Middle frontal gyrus (tissue), 1 donor: ENCODE results near the gene TEC.
"Not testable (repeated sequence)": the region's sequence is repeated elsewhere in the genome, so short reads cannot be mapped to it uniquely, and the experiment has no call there.

Experiments used
- DNase-seq: peaks from one replicate; pipeline ENCODE4 v3.0.0-alpha.2; 2015; ENCODE audit warnings: low spot score; ENCODE audit errors: extremely low spot score

Gene TEC

GRCh38 chr4:48196758-48197504 is 72.7 kb downstream of the TEC start:
- DNase-seq, result no peak

- no peak for DNase-seq
Observed at GRCh38 chr4:48195853-48196252, 73.8 kb downstream of the TEC start.

- no peak for DNase-seq
Observed at GRCh38 chr4:48195374-48195773, 74.3 kb downstream of the TEC start.

- no peak for DNase-seq
Observed at GRCh38 chr4:48194971-48195370, 74.7 kb downstream of the TEC start.

- DNase-seq, result no peak
Observed at GRCh38 chr4:48193921-48194468, 75.6 kb downstream of the TEC start.

- no peak for DNase-seq
Observed at GRCh38 chr4:48193096-48193836, 76.4 kb downstream of the TEC start.

GRCh38 chr4:48191758-48192157 is 77.9 kb downstream of the TEC start:
- no peak for DNase-seq

- DNase-seq, result no peak
Observed at GRCh38 chr4:48190839-48191238, 78.8 kb downstream of the TEC start.

- no peak for DNase-seq
Observed at GRCh38 chr4:48189731-48190130, 79.9 kb downstream of the TEC start.

GRCh38 chr4:48188390-48188789 is 81.2 kb downstream of the TEC start:
- no peak for DNase-seq

- DNase-seq, result no peak
Observed at GRCh38 chr4:48187813-48188212, 81.8 kb downstream of the TEC start.

- not testable (repeated sequence) for DNase-seq
Observed at GRCh38 chr4:48187066-48187465, 82.6 kb downstream of the TEC start.

- DNase-seq, result not testable (repeated sequence)
Observed at GRCh38 chr4:48186394-48186793, 83.2 kb downstream of the TEC start.

- DNase-seq, result no peak
Observed at GRCh38 chr4:48184882-48185281, 84.8 kb downstream of the TEC start.

- DNase-seq, result no peak
Observed at GRCh38 chr4:48180234-48180633, 89.4 kb downstream of the TEC start.

GRCh38 chr4:48178931-48179330 is 90.7 kb downstream of the TEC start:
- no peak for DNase-seq

- DNase-seq, result no peak
Observed at GRCh38 chr4:48175806-48176205, 93.8 kb downstream of the TEC start.

- no peak for DNase-seq
Observed at GRCh38 chr4:48175328-48175727, 94.3 kb downstream of the TEC start.

GRCh38 chr4:48173056-48173991 is 96.3 kb downstream of the TEC start:
- no peak for DNase-seq

- no peak for DNase-seq
Observed at GRCh38 chr4:48172651-48173050, 97.0 kb downstream of the TEC start.

GRCh38 chr4:48169636-48170035 is 100.0 kb downstream of the TEC start:
- no peak for DNase-seq
